ENCODE data around the gene LILRB5. TPM values are rescaled to one million over a fixed set of nuclear protein-coding genes. Genes with fewer than 3 reads are reported as not detected.

The LILRB5 gene
- polyA plus RNA-seq, 3 donors from 2014 or later, result not detected

Other genes starting within 250 kb of the LILRB5 start
- 1 to 10 TPM in 1 of 3 donors, not detected in 2; 1.1 TPM for gene VSTM1, start 193.4 kb downstream of the LILRB5 start, polyA plus RNA-seq
- not detected for gene TARM1, start 175.9 kb downstream of the LILRB5 start, polyA plus RNA-seq
- under 1 TPM in 2 of 3 donors, not detected in 1; 0.33 to 0.82 TPM for gene OSCAR, start 156.5 kb downstream of the LILRB5 start, polyA plus RNA-seq
- 100 to 1,000 TPM; 367 to 704 (median 506) TPM for gene NDUFA3, start 154.4 kb downstream of the LILRB5 start, polyA plus RNA-seq
- gene TFPT, start 141.6 kb downstream of the LILRB5 start, polyA plus RNA-seq, result 10 to 100 TPM; 20.1 to 26.4 (median 20.6) TPM
- gene PRPF31, start 141.5 kb downstream of the LILRB5 start, polyA plus RNA-seq, result 10 to 100 TPM; 61.0 to 81.0 (median 72.7) TPM
- 10 to 100 TPM in 1 of 3 donors, 1 to 10 TPM in 2; 2.8 to 13.3 (median 4.0) TPM for gene CNOT3, start 119.5 kb downstream of the LILRB5 start, polyA plus RNA-seq
- 10 to 100 TPM in 2 of 3 donors, 1 to 10 TPM in 1; 2.6 to 14.0 (median 13.5) TPM for gene LENG1, start 97.6 kb downstream of the LILRB5 start, polyA plus RNA-seq
- 1 to 10 TPM in 2 of 3 donors, under 1 TPM in 1; 0.93 to 3.3 (median 1.5) TPM for gene TMC4, start 84.1 kb downstream of the LILRB5 start, polyA plus RNA-seq
- gene MBOAT7, start 67.7 kb downstream of the LILRB5 start, polyA plus RNA-seq, result 10 to 100 TPM in 2 of 3 donors, 1 to 10 TPM in 1; 8.8 to 17.8 (median 15.7) TPM
- 10 to 100 TPM; 26.6 to 36.4 (median 34.0) TPM for gene TSEN34, start 66.0 kb downstream of the LILRB5 start, polyA plus RNA-seq
- gene RPS9, start 56.4 kb downstream of the LILRB5 start, polyA plus RNA-seq, result 1,000 to 10,000 TPM in 1 of 3 donors, 100 to 1,000 TPM in 2; 436 to 1,067 (median 492) TPM
- 1 to 10 TPM in 1 of 3 donors, under 1 TPM in 2; 0.21 to 2.7 (median 0.59) TPM for gene LILRB3, start 34.3 kb downstream of the LILRB5 start, polyA plus RNA-seq
- gene LILRA6, start 14.5 kb downstream of the LILRB5 start, polyA plus RNA-seq, result under 1 TPM; 0.33 to 0.53 (median 0.39) TPM
- gene LILRB2, start 23.8 kb upstream of the LILRB5 start, polyA plus RNA-seq, result under 1 TPM; 0.14 to 0.81 (median 0.31) TPM
- 1 to 10 TPM in 1 of 3 donors, under 1 TPM in 1, not detected in 1; 0.28 to 1.6 TPM for gene LILRA5, start 55.9 kb upstream of the LILRB5 start, polyA plus RNA-seq
- gene LILRA4, start 81.9 kb upstream of the LILRB5 start, polyA plus RNA-seq, result 1 to 10 TPM; 2.3 to 6.6 (median 2.8) TPM
- gene LAIR1, start 107.7 kb upstream of the LILRB5 start, polyA plus RNA-seq, result 100 to 1,000 TPM in 2 of 3 donors, 10 to 100 TPM in 1; 86.9 to 247 (median 126) TPM
- 1 to 10 TPM in 1 of 3 donors, under 1 TPM in 1, not detected in 1; 0.48 to 1.5 TPM for gene TTYH1, start 158.2 kb upstream of the LILRB5 start, polyA plus RNA-seq
- 1 to 10 TPM; 3.2 to 8.6 (median 3.2) TPM for gene LENG8, start 191.9 kb upstream of the LILRB5 start, polyA plus RNA-seq
- under 1 TPM in 1 of 3 donors, not detected in 2; 0.75 TPM for gene LENG9, start 206.5 kb upstream of the LILRB5 start, polyA plus RNA-seq
- gene CDC42EP5, start 216.0 kb upstream of the LILRB5 start, polyA plus RNA-seq, result not detected
- gene LAIR2, start 245.6 kb upstream of the LILRB5 start, polyA plus RNA-seq, result 100 to 1,000 TPM in 2 of 3 donors, 10 to 100 TPM in 1; 77.7 to 463 (median 183) TPM